Measurements from ENCODE around the gene ARHGEF39. TPM values are rescaled to one million over a fixed set of nuclear protein-coding genes. Genes with fewer than 3 reads are reported as not detected.
A peak's percentile ranks its signal among the peaks of the same experiment; 100 is the strongest.

ARHGEF39 gene
- total and polyA plus RNA-seq, 10 of the 15 experiments (the other 5 are each of a cell fraction or from before 2014, with no cell fraction given): 2.0 to 28.9 (median 13.2) TPM

DNA sequence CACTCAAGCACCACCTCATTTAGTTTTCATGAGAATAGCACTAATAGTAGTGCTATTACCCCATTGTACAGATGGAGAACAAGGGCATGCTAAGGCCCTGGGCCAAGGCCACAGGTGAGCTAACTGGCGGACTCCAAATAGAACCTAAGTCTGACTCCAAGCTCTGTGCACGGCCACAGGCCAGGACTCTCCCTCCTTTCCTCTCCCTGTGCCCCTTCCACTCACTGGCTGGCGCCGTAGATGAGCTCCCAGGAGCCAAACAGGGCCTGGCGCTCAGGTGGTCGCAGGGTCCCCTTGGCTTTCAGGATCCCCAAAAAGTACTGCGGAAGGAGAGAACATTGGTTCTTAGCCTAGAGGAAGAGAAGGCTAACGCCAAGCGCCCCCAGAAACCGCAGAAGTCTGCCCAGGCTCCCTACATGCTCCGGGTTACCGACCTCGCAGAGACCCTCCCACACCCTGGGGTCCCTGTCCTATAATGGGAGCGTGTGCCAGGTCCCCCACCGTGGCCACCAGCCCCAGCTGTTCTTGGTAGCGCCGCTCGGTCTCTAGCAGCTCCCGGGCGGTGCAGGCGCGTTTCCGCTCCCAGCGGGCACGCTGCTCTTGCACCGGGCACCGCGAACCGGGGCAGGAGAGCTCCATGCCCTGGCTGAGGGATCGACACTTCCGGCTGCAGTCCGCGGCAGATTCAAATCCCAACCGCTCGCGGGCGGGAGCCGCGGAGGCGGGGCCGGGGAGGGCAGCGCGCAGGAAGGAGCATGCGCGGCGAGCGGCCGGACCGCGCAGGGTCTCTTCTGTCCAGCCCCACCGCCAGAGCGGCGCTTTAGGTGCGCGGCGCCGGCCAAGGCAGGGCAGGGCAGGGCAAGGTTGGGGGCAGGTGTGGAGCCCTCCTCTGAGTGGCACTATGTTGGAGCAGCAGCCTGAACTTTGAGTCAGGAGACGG lies at the start of gene ARHGEF39 (continued):
- TF ChIP-seq MTA2 (IDR thresholded peaks at IDR 0.05; ENCODE audit: low read depth): no peak
- TF ChIP-seq, protein P1, sequence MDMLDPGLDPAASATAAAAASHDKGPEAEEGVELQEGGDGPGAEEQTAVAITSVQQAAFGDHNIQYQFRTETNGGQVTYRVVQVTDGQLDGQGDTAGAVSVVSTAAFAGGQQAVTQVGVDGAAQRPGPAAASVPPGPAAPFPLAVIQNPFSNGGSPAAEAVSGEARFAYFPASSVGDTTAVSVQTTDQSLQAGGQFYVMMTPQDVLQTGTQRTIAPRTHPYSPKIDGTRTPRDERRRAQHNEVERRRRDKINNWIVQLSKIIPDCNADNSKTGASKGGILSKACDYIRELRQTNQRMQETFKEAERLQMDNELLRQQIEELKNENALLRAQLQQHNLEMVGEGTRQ (IDR thresholded peaks at IDR 0.05; ENCODE audit: borderline replicate concordance, low read depth, low read length): no peak
- TF ChIP-seq PML (IDR thresholded peaks at IDR 0.05; ENCODE audit: low read length): no peak
- TF ChIP-seq LARP7 (IDR thresholded peaks at IDR 0.05): no peak; the same call in 1 of the 2 replicates
- no peak for TF ChIP-seq BMI1 (IDR thresholded peaks at IDR 0.05; ENCODE audit: borderline replicate concordance)
- no peak for TF ChIP-seq SMARCA5 (IDR thresholded peaks at IDR 0.05)
- TF ChIP-seq CREB1 (IDR thresholded peaks at IDR 0.05; ENCODE audit: low read depth): no peak
- TF ChIP-seq PAX5 (IDR thresholded peaks at IDR 0.05; ENCODE audit: borderline replicate concordance, low read depth, low read length): no peak
- TF ChIP-seq MYC (IDR thresholded peaks at IDR 0.05; ENCODE audit: insufficient read depth, insufficient read length, insufficient replicate concordance, low read length, severe bottlenecking): no peak
- TF ChIP-seq KDM1A (IDR thresholded peaks at IDR 0.05; ENCODE audit: borderline replicate concordance): no peak
- TF ChIP-seq FOS (IDR thresholded peaks at IDR 0.05; ENCODE audit: borderline replicate concordance, extremely low read depth, insufficient read length): no peak
- TF ChIP-seq SMAD1 (IDR thresholded peaks at IDR 0.05; ENCODE audit: low read depth, partially characterized antibody): no peak
- TF ChIP-seq ZZZ3 (IDR thresholded peaks at IDR 0.05; ENCODE audit: control insufficient read depth, insufficient read length, low read depth): no peak
- TF ChIP-seq, protein P2, sequence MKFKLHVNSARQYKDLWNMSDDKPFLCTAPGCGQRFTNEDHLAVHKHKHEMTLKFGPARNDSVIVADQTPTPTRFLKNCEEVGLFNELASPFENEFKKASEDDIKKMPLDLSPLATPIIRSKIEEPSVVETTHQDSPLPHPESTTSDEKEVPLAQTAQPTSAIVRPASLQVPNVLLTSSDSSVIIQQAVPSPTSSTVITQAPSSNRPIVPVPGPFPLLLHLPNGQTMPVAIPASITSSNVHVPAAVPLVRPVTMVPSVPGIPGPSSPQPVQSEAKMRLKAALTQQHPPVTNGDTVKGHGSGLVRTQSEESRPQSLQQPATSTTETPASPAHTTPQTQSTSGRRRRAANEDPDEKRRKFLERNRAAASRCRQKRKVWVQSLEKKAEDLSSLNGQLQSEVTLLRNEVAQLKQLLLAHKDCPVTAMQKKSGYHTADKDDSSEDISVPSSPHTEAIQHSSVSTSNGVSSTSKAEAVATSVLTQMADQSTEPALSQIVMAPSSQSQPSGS (IDR thresholded peaks at IDR 0.05; ENCODE audit: low read length): no peak
- no peak for TF ChIP-seq SREBF2 (IDR thresholded peaks at IDR 0.05; ENCODE audit: low read length)
- TF ChIP-seq, protein P3, sequence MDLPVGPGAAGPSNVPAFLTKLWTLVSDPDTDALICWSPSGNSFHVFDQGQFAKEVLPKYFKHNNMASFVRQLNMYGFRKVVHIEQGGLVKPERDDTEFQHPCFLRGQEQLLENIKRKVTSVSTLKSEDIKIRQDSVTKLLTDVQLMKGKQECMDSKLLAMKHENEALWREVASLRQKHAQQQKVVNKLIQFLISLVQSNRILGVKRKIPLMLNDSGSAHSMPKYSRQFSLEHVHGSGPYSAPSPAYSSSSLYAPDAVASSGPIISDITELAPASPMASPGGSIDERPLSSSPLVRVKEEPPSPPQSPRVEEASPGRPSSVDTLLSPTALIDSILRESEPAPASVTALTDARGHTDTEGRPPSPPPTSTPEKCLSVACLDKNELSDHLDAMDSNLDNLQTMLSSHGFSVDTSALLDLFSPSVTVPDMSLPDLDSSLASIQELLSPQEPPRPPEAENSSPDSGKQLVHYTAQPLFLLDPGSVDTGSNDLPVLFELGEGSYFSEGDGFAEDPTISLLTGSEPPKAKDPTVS (IDR thresholded peaks at IDR 0.05; ENCODE audit: low read depth, low read length): no peak
- no peak for TF ChIP-seq WRNIP1 (IDR thresholded peaks at IDR 0.05; ENCODE audit: borderline replicate concordance, low read depth, low read length)
- TF ChIP-seq NFYA (IDR thresholded peaks at IDR 0.05; ENCODE audit: borderline replicate concordance, low read depth, low read length): no peak
- TF ChIP-seq, protein P4, sequence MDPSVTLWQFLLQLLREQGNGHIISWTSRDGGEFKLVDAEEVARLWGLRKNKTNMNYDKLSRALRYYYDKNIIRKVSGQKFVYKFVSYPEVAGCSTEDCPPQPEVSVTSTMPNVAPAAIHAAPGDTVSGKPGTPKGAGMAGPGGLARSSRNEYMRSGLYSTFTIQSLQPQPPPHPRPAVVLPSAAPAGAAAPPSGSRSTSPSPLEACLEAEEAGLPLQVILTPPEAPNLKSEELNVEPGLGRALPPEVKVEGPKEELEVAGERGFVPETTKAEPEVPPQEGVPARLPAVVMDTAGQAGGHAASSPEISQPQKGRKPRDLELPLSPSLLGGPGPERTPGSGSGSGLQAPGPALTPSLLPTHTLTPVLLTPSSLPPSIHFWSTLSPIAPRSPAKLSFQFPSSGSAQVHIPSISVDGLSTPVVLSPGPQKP (IDR thresholded peaks at IDR 0.05; ENCODE audit: low read depth, low read length): peak; percentile 83
- TF ChIP-seq SREBF1 (IDR thresholded peaks at IDR 0.05; ENCODE audit: low read length): no peak
- no peak for TF ChIP-seq NBN (IDR thresholded peaks at IDR 0.05)
- TF ChIP-seq, protein P5, sequence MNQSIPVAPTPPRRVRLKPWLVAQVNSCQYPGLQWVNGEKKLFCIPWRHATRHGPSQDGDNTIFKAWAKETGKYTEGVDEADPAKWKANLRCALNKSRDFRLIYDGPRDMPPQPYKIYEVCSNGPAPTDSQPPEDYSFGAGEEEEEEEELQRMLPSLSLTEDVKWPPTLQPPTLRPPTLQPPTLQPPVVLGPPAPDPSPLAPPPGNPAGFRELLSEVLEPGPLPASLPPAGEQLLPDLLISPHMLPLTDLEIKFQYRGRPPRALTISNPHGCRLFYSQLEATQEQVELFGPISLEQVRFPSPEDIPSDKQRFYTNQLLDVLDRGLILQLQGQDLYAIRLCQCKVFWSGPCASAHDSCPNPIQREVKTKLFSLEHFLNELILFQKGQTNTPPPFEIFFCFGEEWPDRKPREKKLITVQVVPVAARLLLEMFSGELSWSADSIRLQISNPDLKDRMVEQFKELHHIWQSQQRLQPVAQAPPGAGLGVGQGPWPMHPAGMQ (IDR thresholded peaks at IDR 0.05; ENCODE audit: borderline replicate concordance): no peak
- no peak for TF ChIP-seq BCL11A (IDR thresholded peaks at IDR 0.05; ENCODE audit: low read depth, low read length)
- peak; percentile 63 for TF ChIP-seq RB1 (IDR thresholded peaks at IDR 0.05; ENCODE audit: borderline replicate concordance)
- TF ChIP-seq NR2F1 (conservative IDR thresholded peaks at IDR 0.05): no peak
- no peak for TF ChIP-seq NR2C2 (IDR thresholded peaks at IDR 0.05; ENCODE audit: borderline replicate concordance, control insufficient read depth, insufficient read length, low read depth)
